ENCODE measurements around the gene SFMBT2.

- TF ChIP-seq SIN3A (IDR thresholded peaks at IDR 0.05; ENCODE audit: borderline replicate concordance, insufficient read depth, low read depth, low read length): no peak
- TF ChIP-seq CTCF (IDR thresholded peaks at IDR 0.05): no peak
- TF ChIP-seq POLR2AphosphoS5 (IDR thresholded peaks at IDR 0.05; ENCODE audit: low read depth, low read length): no peak
- TF ChIP-seq TCF7L2 (IDR thresholded peaks at IDR 0.05; ENCODE audit: low read depth, low read length): no peak
- TF ChIP-seq REST (IDR thresholded peaks at IDR 0.05; ENCODE audit: insufficient read depth in 1 of 2, low read depth in 2 of 2, low read length in 1 of 2): no peak
Measured at GRCh38 chr10:7357193-7357592, 53.6 kb downstream of the SFMBT2 start.

Measured in Panc1 (cell line).